Upper lobe of right lung (tissue), 1 donor: ENCODE measurements around the gene KLK15. TPM values are rescaled to one million over a fixed set of nuclear protein-coding genes. Genes with fewer than 3 reads are reported as not detected.
"Not testable (repeated sequence)": the region's sequence is repeated elsewhere in the genome, so short reads cannot be mapped to it uniquely, and the experiment has no call there.

Experiments
- ATAC-seq: fragments of 200-7000 bp; cut with Tn5 transposase; one replicate; pipeline ENCODE4 v1.9.1; 2020; ENCODE audit warnings: mild to moderate bottlenecking, moderate library complexity
- DNase-seq: peaks from one replicate; pipeline ENCODE4 v3.0.0-alpha.2; 2020
- H3K27ac ChIP-seq: fragments of 200-600 bp; one replicate; pipeline ENCODE4 v1.8.0; 2022
- H3K27me3 ChIP-seq: fragments of 200-600 bp; one replicate; pipeline ENCODE4 v1.8.0; 2022; ENCODE audit warnings: mild to moderate bottlenecking
- H3K36me3 ChIP-seq: fragments of 200-600 bp; one replicate; pipeline ENCODE4 v1.8.0; 2022
- H3K4me1 ChIP-seq: fragments of 200-600 bp; one replicate; pipeline ENCODE4 v1.8.0; 2022
- H3K4me3 ChIP-seq: fragments of 200-600 bp; one replicate; pipeline ENCODE4 v1.8.0; 2022; ENCODE audit warnings: mild to moderate bottlenecking
- H3K9me3 ChIP-seq: fragments of 200-600 bp; one replicate; pipeline ENCODE4 v1.8.0; 2022
- intact Hi-C: fragments of 100-400 bp; cut with DNase I; formaldehyde crosslinking; loops from one replicate; pipeline ENCODE4 v1.11.0; 2022
- total RNA-seq: library from RNA; stranded (reverse); fragmentation: NEBNext Ultra II Directional; extraction: Animal tissue kit (Norgen Biotek cat#: 25700); gene quantifications from one replicate; pipeline ENCODE4 v1.2.1, GENCODE V29; 2021
- TF ChIP-seq, protein P1 (sequence below): fragments of 200-600 bp; IDR thresholded peaks from one replicate; pipeline ENCODE4 v1.8.0; 2022; ENCODE audit warnings: antibody characterized with exemption
- donor health status: DM: no; HTN: yes; CAD: no; lungs with severe emphysema.

The KLK15 gene
- total RNA-seq, 1 donor from 2014 or later: not detected

DNA sequence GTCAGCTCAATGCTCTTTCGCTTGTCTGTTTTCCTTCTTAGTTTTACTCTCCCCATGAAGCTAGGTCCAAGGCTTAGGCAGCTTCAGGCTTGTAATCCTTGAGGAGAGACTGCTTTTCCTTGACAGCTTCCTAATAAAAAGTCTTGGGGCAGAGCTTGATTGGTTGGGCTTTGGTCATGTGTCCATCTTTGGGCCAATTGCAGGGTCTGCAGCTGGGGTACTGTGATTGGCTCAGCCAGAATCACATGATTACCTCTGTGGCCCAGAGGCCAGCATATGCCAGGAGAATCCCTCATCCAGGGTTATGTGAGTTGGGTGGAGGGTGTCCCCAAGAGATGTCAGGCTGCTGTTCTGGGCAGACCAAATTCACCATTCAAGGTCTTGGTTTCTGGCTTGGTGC, 17.9 kb downstream of the KLK15 start:
- Histone ChIP-seq H3K27me3 (peaks cover 40% of the 10 kb centered on the region), H3K27ac (no peak overlapping the region), H3K4me3 (no peak overlapping the region), H3K4me1 (no peaks in the 10 kb centered on the region), H3K9me3 (no peaks in the 10 kb centered on the region), H3K36me3 (no peaks in the 10 kb centered on the region)
- DNase-seq (no peak), ATAC-seq (no peak)
- intact Hi-C loops: no loop called here
- TF ChIP-seq, protein P1, sequence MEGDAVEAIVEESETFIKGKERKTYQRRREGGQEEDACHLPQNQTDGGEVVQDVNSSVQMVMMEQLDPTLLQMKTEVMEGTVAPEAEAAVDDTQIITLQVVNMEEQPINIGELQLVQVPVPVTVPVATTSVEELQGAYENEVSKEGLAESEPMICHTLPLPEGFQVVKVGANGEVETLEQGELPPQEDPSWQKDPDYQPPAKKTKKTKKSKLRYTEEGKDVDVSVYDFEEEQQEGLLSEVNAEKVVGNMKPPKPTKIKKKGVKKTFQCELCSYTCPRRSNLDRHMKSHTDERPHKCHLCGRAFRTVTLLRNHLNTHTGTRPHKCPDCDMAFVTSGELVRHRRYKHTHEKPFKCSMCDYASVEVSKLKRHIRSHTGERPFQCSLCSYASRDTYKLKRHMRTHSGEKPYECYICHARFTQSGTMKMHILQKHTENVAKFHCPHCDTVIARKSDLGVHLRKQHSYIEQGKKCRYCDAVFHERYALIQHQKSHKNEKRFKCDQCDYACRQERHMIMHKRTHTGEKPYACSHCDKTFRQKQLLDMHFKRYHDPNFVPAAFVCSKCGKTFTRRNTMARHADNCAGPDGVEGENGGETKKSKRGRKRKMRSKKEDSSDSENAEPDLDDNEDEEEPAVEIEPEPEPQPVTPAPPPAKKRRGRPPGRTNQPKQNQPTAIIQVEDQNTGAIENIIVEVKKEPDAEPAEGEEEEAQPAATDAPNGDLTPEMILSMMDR: no peak

- Histone ChIP-seq H3K27ac (no peak overlapping the region), H3K4me3 (no peak overlapping the region), H3K36me3 (no peaks in the 10 kb centered on the region), H3K9me3 (no peaks in the 10 kb centered on the region), H3K4me1 (no peaks in the 10 kb centered on the region), H3K27me3 (peaks cover 35% of the 10 kb centered on the region)
- intact Hi-C loops: no loop called here
- TF ChIP-seq, protein P1: no peak
- DNase-seq (no peak), ATAC-seq (no peak)
Observed at GRCh38 chr19:50814883-50815282, 18.5 kb downstream of the KLK15 start.

GRCh38 chr19:50812474-50812873, 20.9 kb downstream of the KLK15 start:
- Histone ChIP-seq H3K4me1 (no peaks in the 10 kb centered on the region), H3K27me3 (peaks cover 13% of the 10 kb centered on the region), H3K36me3 (no peaks in the 10 kb centered on the region), H3K27ac (no peak overlapping the region), H3K9me3 (no peaks in the 10 kb centered on the region), H3K4me3 (no peak overlapping the region)
- intact Hi-C loops: no loop called here
- ATAC-seq (no peak), DNase-seq (no peak)
- TF ChIP-seq, protein P1: no peak

GRCh38 chr19:50811622-50812238, 21.6 kb downstream of the KLK15 start:
- H3K27ac ChIP-seq, H3K4me3 ChIP-seq, H3K4me1 ChIP-seq, H3K9me3 ChIP-seq, ATAC-seq, H3K36me3 ChIP-seq, DNase-seq, intact Hi-C loops: not testable (repeated sequence)
- H3K27me3 ChIP-seq: peaks cover 13% of the 10 kb centered on the region

GRCh38 chr19:50808856-50809255, 24.5 kb downstream of the KLK15 start:
- H3K36me3 ChIP-seq: no peaks in the 10 kb centered on the region
- peaks cover 10% of the 10 kb centered on the region for H3K27me3 ChIP-seq
- peaks cover 4% of the 10 kb centered on the region for H3K4me1 ChIP-seq
- no peak overlapping the region for H3K4me3 ChIP-seq
- H3K27ac ChIP-seq: no peak overlapping the region
- DNase-seq: no peak
- no peak for ATAC-seq
- no peaks in the 10 kb centered on the region for H3K9me3 ChIP-seq
- TF ChIP-seq, protein P1: no peak
- intact Hi-C loops: no loop called here

DNA sequence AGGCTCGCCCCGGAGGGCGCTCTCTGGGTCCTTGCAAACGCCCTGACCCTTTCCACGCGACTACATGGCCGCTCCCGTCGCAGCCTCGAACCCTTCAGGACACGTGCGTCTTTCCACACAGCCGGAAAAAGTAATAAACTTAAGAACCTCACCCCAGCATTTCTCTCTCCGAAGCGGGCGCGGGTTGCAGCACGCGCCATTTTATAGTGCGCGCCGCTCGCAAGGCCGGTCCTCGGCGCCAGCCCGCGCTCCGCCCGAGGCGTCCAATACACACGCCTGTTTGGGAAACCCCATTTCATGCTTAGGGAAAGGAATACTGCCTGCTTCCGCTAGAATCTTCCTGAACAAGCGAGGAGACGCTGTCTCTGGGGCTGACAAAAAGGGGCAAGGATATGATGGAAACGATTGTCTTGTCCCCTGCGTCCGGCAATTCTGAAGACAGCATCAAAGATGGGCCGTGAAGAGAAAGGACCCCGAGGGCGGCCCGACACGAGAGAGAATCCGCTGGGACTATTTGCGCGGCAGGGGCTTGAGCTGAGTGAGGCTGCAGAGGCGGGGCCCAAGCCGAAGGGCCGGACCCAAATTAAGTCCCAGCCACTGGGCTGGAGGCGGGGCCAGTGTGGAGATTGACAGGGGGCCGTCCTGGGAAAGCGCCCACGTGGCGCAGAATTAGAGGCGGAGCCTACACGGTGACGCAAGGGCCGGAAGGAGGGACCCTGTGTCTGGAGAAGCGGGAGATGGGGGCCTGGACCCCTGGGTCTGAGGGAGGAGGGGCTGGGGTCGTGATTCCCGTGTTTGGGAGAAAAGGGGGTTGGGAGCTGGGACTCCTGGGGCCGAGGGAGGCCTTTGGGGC, 28.7 kb downstream of the KLK15 start:
- Histone ChIP-seq H3K27ac (peak overlapping the region; percentile 96), H3K9me3 (no peaks in the 10 kb centered on the region), H3K4me1 (peaks cover 17% of the 10 kb centered on the region), H3K36me3 (peaks cover 13% of the 10 kb centered on the region), H3K27me3 (no peaks in the 10 kb centered on the region), H3K4me3 (peak overlapping the region; percentile 70)
- ATAC-seq (peak; percentile 99), DNase-seq (peak; percentile 99)
- TF ChIP-seq, protein P1: no peak
- intact Hi-C loops: no loop called here
